ENCODE measurements around the gene OR4K15. TPM values are rescaled to one million over a fixed set of nuclear protein-coding genes. Genes with fewer than 3 reads are reported as not detected.
A peak's percentile ranks its signal among the peaks of the same experiment; 100 is the strongest.
"Not testable (repeated sequence)": the region's sequence is repeated elsewhere in the genome, so short reads cannot be mapped to it uniquely, and the experiment has no call there.

OR4K15 gene
- total RNA-seq, result not detected in 3 replicates
- long read RNA-seq, result 0 reads

GRCh38 chr14:19975291-19975690 is at the start of gene OR4K15:
OR4K15 (plus strand) TSS chr14:19975591; CDS start chr14:19975591, 0 bp downstream.
- no peak for DNase-seq (ENCODE audit: low spot score)
- no peak within 1 kb of the TSS for H3K4me3 Mint-ChIP-seq (ENCODE audit: unreplicated experiment)
- H3K27me3 Mint-ChIP-seq (ENCODE audit: low read depth), result no peaks in the 10 kb centered on the region
- no peak for TF ChIP-seq CTCF (IDR thresholded peaks at IDR 0.05)
- no peaks in the 10 kb centered on the region for H3K36me3 Mint-ChIP-seq (ENCODE audit: low read depth)
- peaks cover 42% of the 10 kb centered on the region for H3K9me3 Mint-ChIP-seq (ENCODE audit: low read depth)
- no peak within 1 kb of the TSS for H3K27ac Mint-ChIP-seq (ENCODE audit: unreplicated experiment)
- H3K4me1 Mint-ChIP-seq (ENCODE audit: low read depth), result no peaks in the 10 kb centered on the region

- H3K9me3 Mint-ChIP-seq (ENCODE audit: low read depth), result peaks cover 44% of the 10 kb centered on the region
- DNase-seq (ENCODE audit: low spot score), result no peak
- no peak within 1 kb of the TSS for H3K4me3 Mint-ChIP-seq (ENCODE audit: unreplicated experiment)
- no peaks in the 10 kb centered on the region for H3K27me3 Mint-ChIP-seq (ENCODE audit: low read depth)
- no peak within 1 kb of the TSS for H3K27ac Mint-ChIP-seq (ENCODE audit: unreplicated experiment)
- H3K36me3 Mint-ChIP-seq (ENCODE audit: low read depth), result peaks cover 1% of the 10 kb centered on the region
- TF ChIP-seq CTCF (IDR thresholded peaks at IDR 0.05), result no peak
- no peaks in the 10 kb centered on the region for H3K4me1 Mint-ChIP-seq (ENCODE audit: low read depth)
These were observed 44.8 kb upstream of the OR4K15 start, which contains the start of gene OR4K1 for GRCh38 chr14:19930617-19931016. OR4K1 (plus strand) TSS chr14:19930917; CDS start chr14:19935667, 4,750 bp downstream.

- Mint-ChIP-seq H3K9me3 (ENCODE audit: low read depth) (peaks cover 30% of the 10 kb centered on the region), H3K27me3 (ENCODE audit: low read depth) (no peaks in the 10 kb centered on the region), H3K4me1 (ENCODE audit: low read depth) (no peaks in the 10 kb centered on the region), H3K27ac (ENCODE audit: unreplicated experiment) (no peak overlapping the region), H3K36me3 (ENCODE audit: low read depth) (no peaks in the 10 kb centered on the region), H3K4me3 (ENCODE audit: unreplicated experiment) (no peak overlapping the region)
- peak; percentile 65 for DNase-seq (ENCODE audit: low spot score)
- no peak for TF ChIP-seq CTCF (IDR thresholded peaks at IDR 0.05)
These were observed 33.7 kb upstream of the OR4K15 start for GRCh38 chr14:19941668-19942067.

GRCh38 chr14:19947413-19948090 is 27.8 kb upstream of the OR4K15 start:
- peak; percentile 9 for TF ChIP-seq CTCF (IDR thresholded peaks at IDR 0.05)
- Mint-ChIP-seq H3K36me3 (ENCODE audit: low read depth) (no peaks in the 10 kb centered on the region), H3K4me1 (ENCODE audit: low read depth) (no peaks in the 10 kb centered on the region), H3K9me3 (ENCODE audit: low read depth) (peaks cover 20% of the 10 kb centered on the region), H3K4me3 (ENCODE audit: unreplicated experiment) (no peak overlapping the region), H3K27me3 (ENCODE audit: low read depth) (no peaks in the 10 kb centered on the region), H3K27ac (ENCODE audit: unreplicated experiment) (no peak overlapping the region)
- DNase-seq (ENCODE audit: low spot score), result no peak

GRCh38 chr14:19949218-19949617 is 26.2 kb upstream of the OR4K15 start:
- H3K27ac Mint-ChIP-seq (ENCODE audit: unreplicated experiment), result no peak overlapping the region
- peaks cover 26% of the 10 kb centered on the region for H3K9me3 Mint-ChIP-seq (ENCODE audit: low read depth)
- H3K36me3 Mint-ChIP-seq (ENCODE audit: low read depth), result no peaks in the 10 kb centered on the region
- no peak for TF ChIP-seq CTCF (IDR thresholded peaks at IDR 0.05)
- H3K4me3 Mint-ChIP-seq (ENCODE audit: unreplicated experiment), result no peak overlapping the region
- no peaks in the 10 kb centered on the region for H3K4me1 Mint-ChIP-seq (ENCODE audit: low read depth)
- DNase-seq (ENCODE audit: low spot score), result no peak
- no peaks in the 10 kb centered on the region for H3K27me3 Mint-ChIP-seq (ENCODE audit: low read depth)

- H3K9me3 Mint-ChIP-seq (ENCODE audit: low read depth), result peaks cover 42% of the 10 kb centered on the region
- DNase-seq (ENCODE audit: low spot score); H3K4me1 Mint-ChIP-seq (ENCODE audit: low read depth); H3K4me3 Mint-ChIP-seq (ENCODE audit: unreplicated experiment); H3K27ac Mint-ChIP-seq (ENCODE audit: unreplicated experiment); H3K36me3 Mint-ChIP-seq (ENCODE audit: low read depth); H3K27me3 Mint-ChIP-seq (ENCODE audit: low read depth): not testable (repeated sequence)
These were observed 5.7 kb upstream of the OR4K15 start for GRCh38 chr14:19969735-19970134.
